Ovary (tissue), 3 donors: ENCODE measurements around the gene MEGF8.

Source experiments
- POLR2A ChIP-seq: fragments of 450-650 bp; IDR thresholded peaks from one replicate; pipeline ENCODE4 v1.6.1; 2017; ENCODE audit warnings: antibody characterized with exemption, mild to moderate bottlenecking, moderate library complexity
- TF ChIP-seq, protein P1 (sequence below), 3 donors: fragments of 450-650 bp in 2 of 3; fragments of 200-600 bp in 1 of 3; IDR thresholded peaks; one replicate each; pipeline versions ENCODE4 v1.5.1 to v1.8.0; 2016 to 2022; ENCODE audit warnings: antibody characterized with exemption in 3 of 3, mild to moderate bottlenecking in 1 of 3
- donor health status: DM: no; HTN: no; CAD: no.

DNA sequence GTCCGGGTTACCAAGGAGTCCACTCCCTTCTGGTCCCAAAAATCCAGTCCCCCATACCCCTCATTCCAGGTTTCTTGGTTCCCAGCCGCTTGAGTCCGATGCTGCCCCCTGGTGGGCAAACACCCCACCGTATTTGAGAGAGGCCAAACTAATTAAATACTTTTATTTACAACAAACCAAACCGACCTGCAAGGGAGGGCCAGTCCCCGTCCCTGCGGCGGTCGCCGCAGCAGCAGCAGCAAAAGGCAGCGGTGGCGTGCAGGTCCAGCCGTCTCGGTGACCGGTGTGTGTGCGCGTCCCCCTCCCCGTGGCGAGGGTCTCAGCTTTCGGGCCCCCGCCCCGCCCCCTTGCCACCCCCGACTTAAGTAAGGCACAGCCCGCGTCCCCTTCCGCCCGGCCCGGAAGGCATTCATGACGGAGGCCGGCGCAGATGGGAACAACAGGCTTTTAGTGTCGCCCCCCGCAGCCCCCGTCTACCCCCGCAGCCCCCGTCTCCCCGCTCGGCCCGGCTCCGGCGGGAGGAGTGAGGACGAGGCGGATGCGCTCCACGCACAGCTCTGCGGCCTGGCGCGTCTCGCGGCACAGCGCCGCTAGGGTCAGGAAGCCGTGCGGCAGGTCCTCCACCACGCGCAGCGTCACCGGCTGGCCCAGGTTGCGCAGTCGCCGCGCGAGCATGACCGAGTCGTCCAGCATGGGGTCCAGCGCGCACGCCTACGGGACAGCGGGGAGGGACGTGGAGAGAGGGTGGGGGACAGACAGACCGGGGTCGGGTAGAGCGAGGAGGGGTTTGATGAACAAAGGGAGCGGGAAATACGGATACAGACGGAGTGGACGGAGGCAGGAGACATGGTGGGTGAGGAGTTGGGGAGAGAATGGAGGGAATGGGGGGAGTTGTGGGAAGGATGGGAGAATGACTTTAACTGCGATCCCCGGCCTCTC, 76.2 kb downstream of the MEGF8 start:
- no peak for TF ChIP-seq POLR2A
- TF ChIP-seq, protein P1, sequence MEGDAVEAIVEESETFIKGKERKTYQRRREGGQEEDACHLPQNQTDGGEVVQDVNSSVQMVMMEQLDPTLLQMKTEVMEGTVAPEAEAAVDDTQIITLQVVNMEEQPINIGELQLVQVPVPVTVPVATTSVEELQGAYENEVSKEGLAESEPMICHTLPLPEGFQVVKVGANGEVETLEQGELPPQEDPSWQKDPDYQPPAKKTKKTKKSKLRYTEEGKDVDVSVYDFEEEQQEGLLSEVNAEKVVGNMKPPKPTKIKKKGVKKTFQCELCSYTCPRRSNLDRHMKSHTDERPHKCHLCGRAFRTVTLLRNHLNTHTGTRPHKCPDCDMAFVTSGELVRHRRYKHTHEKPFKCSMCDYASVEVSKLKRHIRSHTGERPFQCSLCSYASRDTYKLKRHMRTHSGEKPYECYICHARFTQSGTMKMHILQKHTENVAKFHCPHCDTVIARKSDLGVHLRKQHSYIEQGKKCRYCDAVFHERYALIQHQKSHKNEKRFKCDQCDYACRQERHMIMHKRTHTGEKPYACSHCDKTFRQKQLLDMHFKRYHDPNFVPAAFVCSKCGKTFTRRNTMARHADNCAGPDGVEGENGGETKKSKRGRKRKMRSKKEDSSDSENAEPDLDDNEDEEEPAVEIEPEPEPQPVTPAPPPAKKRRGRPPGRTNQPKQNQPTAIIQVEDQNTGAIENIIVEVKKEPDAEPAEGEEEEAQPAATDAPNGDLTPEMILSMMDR (IDR thresholded peaks at IDR 0.05), result peak; percentile 60 to 85 (median 65)
